ENCODE results near the gene EXOC3.

The EXOC3 gene

GRCh38 chr5:462051-462481 lies 19.1 kb downstream of the EXOC3 start:
- DNase-seq (ENCODE audit: low read depth, low spot score) = no peak
- TF ChIP-seq CTCF (IDR thresholded peaks at IDR 0.05; ENCODE audit: insufficient read depth, low read length, missing control alignments) = no peak
- ChIA-PET POLR2A (no interaction called here), CTCF (interaction anchor here (2.2 kb wide), 1 partner anchor 16 kb away, joined by 7 read pairs; no protein-coding TSS in a partner anchor)
- no peak overlapping the region for H3K4me3 ChIP-seq (ENCODE audit: low read depth, low read length)

- no peak for TF ChIP-seq CTCF (IDR thresholded peaks at IDR 0.05; ENCODE audit: insufficient read depth, low read length, missing control alignments)
- ChIA-PET POLR2A (no interaction called here), CTCF (no interaction called here)
- no peak overlapping the region for H3K4me3 ChIP-seq (ENCODE audit: low read depth, low read length)
- DNase-seq (ENCODE audit: low read depth, low spot score) = no peak
Observed at GRCh38 chr5:463301-463700, 20.3 kb downstream of the EXOC3 start.

- no peak for DNase-seq (ENCODE audit: low read depth, low spot score)
- POLR2A ChIA-PET = no interaction called here
- CTCF ChIA-PET = no interaction called here
- no peak for TF ChIP-seq CTCF (IDR thresholded peaks at IDR 0.05; ENCODE audit: insufficient read depth, low read length, missing control alignments)
- no peak overlapping the region for H3K4me3 ChIP-seq (ENCODE audit: low read depth, low read length)
Observed at GRCh38 chr5:463952-464351, 21.0 kb downstream of the EXOC3 start.

- ChIA-PET CTCF (no interaction called here), POLR2A (no interaction called here)
- no peak for TF ChIP-seq CTCF (IDR thresholded peaks at IDR 0.05; ENCODE audit: insufficient read depth, low read length, missing control alignments)
- no peak overlapping the region for H3K4me3 ChIP-seq (ENCODE audit: low read depth, low read length)
- no peak for DNase-seq (ENCODE audit: low read depth, low spot score)
Observed at GRCh38 chr5:464446-464842, 21.5 kb downstream of the EXOC3 start.

- no peak for TF ChIP-seq CTCF (IDR thresholded peaks at IDR 0.05; ENCODE audit: insufficient read depth, low read length, missing control alignments)
- no peak for DNase-seq (ENCODE audit: low read depth, low spot score)
- H3K4me3 ChIP-seq (ENCODE audit: low read depth, low read length) = no peak overlapping the region
- POLR2A ChIA-PET = no interaction called here
- CTCF ChIA-PET = interaction anchor here (2.3 kb wide), 1 partner anchor 19 kb away, joined by 10 read pairs; no protein-coding TSS in a partner anchor
Observed at GRCh38 chr5:464843-465590, 22.0 kb downstream of the EXOC3 start.

GRCh38 chr5:465591-466403 lies 22.8 kb downstream of the EXOC3 start:
- TF ChIP-seq CTCF (IDR thresholded peaks at IDR 0.05; ENCODE audit: insufficient read depth, low read length, missing control alignments) = no peak
- CTCF ChIA-PET = interaction anchor here (2.3 kb wide), 1 partner anchor 19 kb away, joined by 10 read pairs; no protein-coding TSS in a partner anchor
- POLR2A ChIA-PET = no interaction called here

More at GRCh38 chr5:465591-466403, 22.8 kb downstream of the EXOC3 start:
- DNase-seq (ENCODE audit: low read depth, low spot score) = no peak
- no peak overlapping the region for H3K4me3 ChIP-seq (ENCODE audit: low read depth, low read length)

Measured in AG04449 (cell line).